Stimulated activated CD8-positive, alpha-beta memory T cell treated with anti-CD3 and anti-CD28 coated beads, Interleukin-15, amount 100 ng/mL, for 4 hours (primary cell): ENCODE data around the gene ZNF835.

Experiments
- DNase-seq, 2 donors: peaks; one replicate each; pipeline ENCODE4 v3.0.0-alpha.2; 2020; ENCODE audit warnings: low read depth in 2 of 2

Gene ZNF835

GRCh38 chr19:56663931-56664500, 7.5 kb downstream of the ZNF835 start:
- no peak for DNase-seq

GRCh38 chr19:56661248-56661647, 10.3 kb downstream of the ZNF835 start:
- DNase-seq: no peak

- no peak for DNase-seq
Measured at GRCh38 chr19:56660381-56661107, 11.0 kb downstream of the ZNF835 start.

- no peak for DNase-seq
Measured at GRCh38 chr19:56654151-56654550, 17.4 kb downstream of the ZNF835 start.

- no peak for DNase-seq
Measured at GRCh38 chr19:56643460-56643955, 28.0 kb downstream of the ZNF835 start.

- no peak for DNase-seq
Measured at GRCh38 chr19:56642711-56643459, 28.7 kb downstream of the ZNF835 start, which contains the start of gene SMIM17. SMIM17 (plus strand) TSS chr19:56643159; CDS start chr19:56645668, 2,509 bp downstream.

- no peak for DNase-seq
Measured at GRCh38 chr19:56639217-56639616, 32.3 kb downstream of the ZNF835 start.

GRCh38 chr19:56637976-56638555, 33.5 kb downstream of the ZNF835 start:
- DNase-seq: no peak

- no peak for DNase-seq
Measured at GRCh38 chr19:56633021-56633420, 38.5 kb downstream of the ZNF835 start.

GRCh38 chr19:56625708-56626107, 45.8 kb downstream of the ZNF835 start:
- no peak for DNase-seq

GRCh38 chr19:56623006-56623405, 48.6 kb downstream of the ZNF835 start:
- no peak for DNase-seq

- no peak for DNase-seq
Measured at GRCh38 chr19:56622374-56622773, 49.2 kb downstream of the ZNF835 start.

- no peak for DNase-seq
Measured at GRCh38 chr19:56619121-56619520, 52.4 kb downstream of the ZNF835 start.

- DNase-seq: no peak
Measured at GRCh38 chr19:56617531-56617930, 54.0 kb downstream of the ZNF835 start.

- DNase-seq: no peak
Measured at GRCh38 chr19:56613639-56614038, 57.9 kb downstream of the ZNF835 start.

- no peak for DNase-seq
Measured at GRCh38 chr19:56612737-56613136, 58.8 kb downstream of the ZNF835 start.
